SH-SY5Y (cell line): ENCODE results near the gene BCL6B.

Experiments
- GATA2 ChIP-seq: IDR thresholded peaks from 2 replicates; pipeline ENCODE4 v1.6.1; 2011; ENCODE audit warnings: mild to moderate bottlenecking, low read depth, low read length
- GATA3 ChIP-seq: IDR thresholded peaks from 2 replicates; pipeline ENCODE4 v1.6.1; 2011; ENCODE audit warnings: low read depth, mild to moderate bottlenecking, low read length, moderate library complexity

- TF ChIP-seq GATA2 (no peak), GATA3 (no peak)
Measured at GRCh38 chr17:7029096-7029495, 6.2 kb downstream of the BCL6B start.
